ENCODE measurements around the gene MAGI2.
A peak's percentile ranks its signal among the peaks of the same experiment; 100 is the strongest.

Gene MAGI2

GRCh38 chr7:78420001-78420400, 1033.5 kb downstream of the MAGI2 start:
- TF ChIP-seq, protein P1, sequence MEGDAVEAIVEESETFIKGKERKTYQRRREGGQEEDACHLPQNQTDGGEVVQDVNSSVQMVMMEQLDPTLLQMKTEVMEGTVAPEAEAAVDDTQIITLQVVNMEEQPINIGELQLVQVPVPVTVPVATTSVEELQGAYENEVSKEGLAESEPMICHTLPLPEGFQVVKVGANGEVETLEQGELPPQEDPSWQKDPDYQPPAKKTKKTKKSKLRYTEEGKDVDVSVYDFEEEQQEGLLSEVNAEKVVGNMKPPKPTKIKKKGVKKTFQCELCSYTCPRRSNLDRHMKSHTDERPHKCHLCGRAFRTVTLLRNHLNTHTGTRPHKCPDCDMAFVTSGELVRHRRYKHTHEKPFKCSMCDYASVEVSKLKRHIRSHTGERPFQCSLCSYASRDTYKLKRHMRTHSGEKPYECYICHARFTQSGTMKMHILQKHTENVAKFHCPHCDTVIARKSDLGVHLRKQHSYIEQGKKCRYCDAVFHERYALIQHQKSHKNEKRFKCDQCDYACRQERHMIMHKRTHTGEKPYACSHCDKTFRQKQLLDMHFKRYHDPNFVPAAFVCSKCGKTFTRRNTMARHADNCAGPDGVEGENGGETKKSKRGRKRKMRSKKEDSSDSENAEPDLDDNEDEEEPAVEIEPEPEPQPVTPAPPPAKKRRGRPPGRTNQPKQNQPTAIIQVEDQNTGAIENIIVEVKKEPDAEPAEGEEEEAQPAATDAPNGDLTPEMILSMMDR (conservative IDR thresholded peaks at IDR 0.05): no peak
- H3K27ac ChIP-seq: no peak overlapping the region

GRCh38 chr7:78417180-78417853, 1036.2 kb downstream of the MAGI2 start:
- no peak overlapping the region for H3K27ac ChIP-seq
- TF ChIP-seq, protein P1 (conservative IDR thresholded peaks at IDR 0.05): no peak

DNA sequence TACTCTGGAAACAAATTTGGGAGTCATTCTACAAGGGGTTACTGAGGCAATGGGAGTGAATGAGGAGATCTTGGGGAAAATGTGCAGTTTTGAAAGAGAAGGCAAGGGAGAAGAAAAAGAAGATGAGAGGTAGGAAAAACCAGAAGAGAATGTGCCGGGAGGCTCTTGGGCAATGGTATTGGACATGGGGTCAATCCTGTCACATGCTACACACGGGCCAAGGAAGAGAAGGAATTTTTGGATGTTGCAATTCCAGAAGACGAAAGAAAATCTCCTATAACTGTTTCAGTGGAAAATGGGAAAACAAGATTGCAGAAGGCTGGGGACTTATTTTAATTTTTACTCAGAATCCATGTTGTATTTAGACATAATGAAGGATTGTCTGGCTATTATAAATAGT, 1039.9 kb downstream of the MAGI2 start:
- H3K27ac ChIP-seq: no peak overlapping the region
- TF ChIP-seq, protein P1 (conservative IDR thresholded peaks at IDR 0.05): no peak

DNA sequence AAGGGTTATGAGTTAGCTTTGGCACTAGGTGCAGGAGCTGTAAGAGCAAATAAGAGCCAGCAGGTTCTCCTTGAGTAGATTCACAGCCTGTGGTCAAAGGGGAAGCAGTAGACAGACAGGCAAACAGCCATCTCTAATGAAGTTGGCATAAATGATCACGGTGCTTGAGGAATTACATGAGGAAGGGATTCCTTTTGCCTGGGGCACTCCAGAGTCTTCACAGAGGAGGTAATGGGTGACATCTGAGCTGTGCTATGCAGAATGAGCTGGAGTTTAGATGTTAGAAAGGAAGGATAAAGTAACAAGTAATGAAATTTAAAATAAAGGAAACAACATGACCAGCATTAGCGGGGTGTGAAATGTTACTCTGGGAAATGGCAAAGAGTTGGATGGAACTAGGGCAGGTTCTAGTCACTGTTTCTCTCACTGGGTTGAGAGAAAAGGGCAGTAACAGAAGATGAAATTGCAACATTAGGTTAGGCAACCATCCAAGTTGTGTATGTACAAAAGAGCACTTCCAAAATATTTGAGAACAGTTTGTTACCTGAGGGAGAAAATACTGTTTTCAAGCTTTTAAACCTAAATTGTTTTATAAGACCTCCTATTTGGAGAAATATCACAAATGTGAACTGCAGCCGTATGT, 1041.1 kb downstream of the MAGI2 start:
- TF ChIP-seq, protein P1 (conservative IDR thresholded peaks at IDR 0.05): no peak

GRCh38 chr7:78407031-78407430, 1046.4 kb downstream of the MAGI2 start:
- TF ChIP-seq, protein P1 (conservative IDR thresholded peaks at IDR 0.05): no peak
- H3K27ac ChIP-seq: no peak overlapping the region

More for the DNA sequence above, 1041.1 kb downstream of the MAGI2 start:
- peak overlapping the region; percentile 27; the same call in 1 of the 2 replicates for H3K27ac ChIP-seq

GRCh38 chr7:78406531-78406930, 1046.9 kb downstream of the MAGI2 start:
- H3K27ac ChIP-seq: no peak overlapping the region
- TF ChIP-seq, protein P1 (conservative IDR thresholded peaks at IDR 0.05): no peak

DNA sequence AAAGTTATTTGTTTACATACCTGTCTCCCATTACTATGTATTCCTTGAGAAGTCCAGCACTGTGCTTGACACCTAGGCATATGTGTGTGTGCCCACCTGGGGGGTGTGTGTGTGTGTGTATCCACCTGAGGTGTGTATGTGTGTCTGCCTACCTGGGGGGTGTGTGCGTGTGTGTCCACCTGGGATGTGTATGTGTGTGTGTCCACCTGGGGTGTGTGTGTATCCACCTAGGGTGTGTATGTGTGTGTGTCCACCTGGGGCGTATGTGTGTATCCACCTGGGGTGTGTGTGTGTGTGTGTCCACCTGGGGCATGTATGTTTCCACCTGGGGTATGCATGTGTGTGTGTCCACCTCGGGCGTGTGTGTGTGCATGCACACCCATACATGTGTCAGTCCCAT, 1051.4 kb downstream of the MAGI2 start:
- TF ChIP-seq, protein P1 (conservative IDR thresholded peaks at IDR 0.05): no peak
- no peak overlapping the region for H3K27ac ChIP-seq
